Activated T-cell treated with anti-CD3 and anti-CD28 coated beads for 1 hour (primary cell): ENCODE measurements around the gene TRIP6.
A peak's percentile ranks its signal among the peaks of the same experiment; 100 is the strongest.
"Not testable (repeated sequence)": the region's sequence is repeated elsewhere in the genome, so short reads cannot be mapped to it uniquely, and the experiment has no call there.

Experiments
- DNase-seq: peaks from one replicate; pipeline ENCODE4 v3.0.0-alpha.2; 2020; ENCODE audit warnings: low read depth

Gene TRIP6

DNA sequence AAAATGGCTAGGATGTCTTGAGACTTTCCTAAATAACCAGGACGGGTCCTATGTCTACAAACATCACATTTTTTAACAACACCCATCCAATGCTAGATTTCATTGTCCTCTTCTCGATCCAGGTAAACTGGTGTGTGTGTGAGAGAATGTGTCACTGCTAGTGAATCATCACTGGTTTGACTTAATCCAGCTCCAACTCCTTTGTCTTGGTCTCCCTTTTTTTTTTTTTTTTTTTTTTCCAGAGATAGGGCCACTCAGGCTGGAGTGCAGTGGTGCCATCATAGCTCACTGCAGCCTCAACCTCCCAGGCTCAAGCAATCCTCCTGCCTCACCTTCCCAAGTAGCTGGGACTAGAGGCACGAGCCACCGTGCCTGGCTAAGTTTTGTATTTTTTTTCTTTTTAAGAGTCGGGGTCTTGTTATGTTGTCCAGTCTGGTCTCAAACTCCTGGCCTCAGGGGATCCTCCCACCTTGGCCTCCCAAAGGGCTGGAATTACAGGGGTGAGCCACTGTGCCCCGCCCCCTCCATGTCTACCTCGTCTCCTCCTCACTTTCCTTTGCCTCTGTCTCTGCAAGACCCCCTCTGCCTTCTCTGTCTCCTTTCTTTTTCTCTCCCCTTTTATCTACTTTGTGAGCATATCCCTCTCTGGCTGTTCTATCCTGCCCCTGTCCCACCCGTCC lies 24.5 kb downstream of the TRIP6 start:
- no peak for DNase-seq

DNA sequence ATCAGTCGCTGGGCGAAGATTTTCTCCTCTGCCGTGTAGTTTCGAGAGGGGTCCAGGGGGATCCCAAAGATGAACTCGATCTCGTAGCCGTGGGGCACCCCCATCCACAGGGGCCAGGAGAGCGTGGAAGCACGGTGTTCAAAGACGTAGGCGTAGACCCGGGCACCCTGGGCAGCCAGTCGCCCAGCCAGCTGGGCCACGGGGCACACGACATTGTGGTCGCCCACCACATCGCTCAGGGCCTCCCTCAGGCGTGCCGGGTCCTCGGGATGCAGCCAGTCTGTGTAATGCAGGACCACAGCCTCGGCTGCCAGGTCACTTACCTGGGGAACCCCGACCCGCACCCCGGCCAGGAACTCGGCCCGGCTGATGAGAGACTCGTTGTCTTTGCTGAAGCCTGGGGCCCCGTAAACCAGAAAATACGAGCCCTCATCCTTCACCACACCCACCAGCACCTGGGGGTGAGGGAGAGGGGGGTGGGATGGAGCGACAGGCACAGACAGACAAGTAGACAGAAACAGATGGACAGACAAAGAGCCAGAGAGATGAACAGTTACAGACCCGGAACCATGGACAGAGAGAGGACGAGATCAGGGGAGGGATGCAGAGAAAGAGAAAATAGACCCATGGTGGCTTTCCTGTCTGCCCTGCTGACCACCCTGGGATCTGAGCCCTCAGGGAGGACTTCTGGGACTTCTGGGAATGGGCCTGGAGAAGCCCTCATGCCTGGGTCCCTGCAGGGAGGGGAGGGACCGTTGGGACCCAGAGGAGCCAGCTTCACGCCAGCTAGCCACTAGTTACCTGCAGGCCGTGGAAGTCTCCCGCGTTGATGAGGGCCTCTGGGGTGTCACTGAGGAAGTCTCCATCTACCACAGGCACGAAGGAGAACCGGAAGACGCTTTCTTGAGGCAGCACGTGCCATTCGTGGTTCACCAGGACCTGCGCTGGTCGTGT lies 25.5 kb downstream of the TRIP6 start:
- no peak for DNase-seq

GRCh38 chr7:100893318-100893895 lies 26.2 kb downstream of the TRIP6 start:
- DNase-seq: no peak

DNA sequence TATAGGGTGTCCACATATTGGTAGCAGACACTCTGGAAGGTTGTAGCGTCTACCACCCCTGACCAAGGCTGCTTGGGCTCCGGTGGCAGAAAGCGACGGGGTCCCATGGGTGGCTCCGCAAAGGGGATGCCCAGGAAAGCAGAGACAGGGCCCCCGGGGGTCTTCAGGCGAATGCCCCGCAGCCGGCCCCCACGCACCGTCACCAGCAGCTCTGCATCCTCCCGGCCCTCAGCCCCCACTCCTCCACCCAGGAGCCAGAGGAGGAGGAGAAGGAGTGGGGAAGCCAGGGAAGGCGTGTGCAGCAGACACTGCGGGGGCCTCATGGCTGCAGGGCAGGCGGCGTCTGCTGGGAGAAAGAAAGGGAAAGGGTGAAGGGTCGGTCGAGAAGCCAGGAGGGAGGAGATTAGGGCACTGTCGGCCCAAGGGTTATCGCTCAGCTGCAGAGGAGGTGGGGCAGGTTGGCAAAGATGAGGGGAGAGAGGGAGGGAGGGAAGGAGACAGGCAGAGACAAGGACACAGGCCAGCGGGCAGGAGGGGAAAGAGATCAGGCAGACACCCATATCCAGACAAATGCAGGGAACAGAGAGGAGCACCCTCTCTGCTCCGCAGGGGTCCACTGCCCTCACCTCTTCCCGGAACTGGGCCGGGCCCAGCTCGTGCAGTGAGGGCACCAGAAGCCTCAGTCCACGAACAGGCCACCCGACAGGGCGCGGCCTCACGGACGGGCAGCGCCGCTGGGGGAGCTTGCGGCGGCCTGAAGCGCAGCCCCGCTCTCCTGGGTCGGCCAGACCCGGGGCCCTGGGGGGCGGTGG lies 26.9 kb downstream of the TRIP6 start:
- no peak for DNase-seq

DNA sequence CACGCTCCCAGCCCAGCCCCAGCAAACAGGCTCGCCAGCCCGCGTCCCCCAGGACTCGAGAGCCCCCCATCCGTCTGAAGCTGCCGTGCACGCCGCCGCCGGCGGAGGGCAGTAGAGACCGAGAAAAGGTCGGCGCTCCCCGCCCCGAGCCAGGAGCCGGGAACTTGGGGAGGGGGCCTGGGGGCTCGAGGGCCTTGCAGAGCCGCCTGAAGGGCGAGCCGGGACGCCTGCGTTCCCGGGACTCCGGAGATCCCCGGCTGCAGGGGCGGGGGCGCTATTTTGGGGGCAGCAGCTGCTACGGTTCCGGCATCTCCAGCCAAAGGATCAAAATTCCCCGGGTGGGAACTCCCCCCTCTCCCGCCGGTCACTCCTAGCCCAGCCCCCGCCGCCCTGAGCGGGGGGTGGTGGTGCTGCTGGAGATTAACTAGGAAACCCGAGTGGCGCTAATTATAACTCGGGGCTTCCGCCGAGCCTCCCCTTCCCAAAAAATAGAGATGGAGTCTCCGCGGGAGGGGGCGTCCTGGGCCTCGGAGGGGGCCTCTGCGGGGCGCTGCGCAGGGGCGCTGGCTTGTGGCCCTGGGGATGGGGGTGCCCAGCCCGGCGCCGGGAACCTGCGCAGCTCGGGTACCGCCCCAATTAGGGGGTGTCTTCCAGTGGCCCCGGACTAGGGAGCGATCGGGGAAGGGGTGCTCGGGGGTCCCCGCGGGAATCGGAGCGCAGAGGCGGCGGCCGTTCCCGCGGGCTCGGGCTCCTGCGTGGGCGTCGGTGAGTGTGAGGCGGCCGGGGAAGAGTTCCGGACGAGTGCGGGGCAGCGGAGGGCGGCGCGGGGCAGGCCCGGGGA lies 27.9 kb downstream of the TRIP6 start:
- DNase-seq: peak; percentile 58

GRCh38 chr7:100895701-100895955 lies 28.4 kb downstream of the TRIP6 start, which contains the start of gene ACHE:
Gene ACHE, minus strand, starts transcription at chr7:100895888. Its CDS starts 1,656 bp downstream, at chr7:100894232.
- no peak for DNase-seq

DNA sequence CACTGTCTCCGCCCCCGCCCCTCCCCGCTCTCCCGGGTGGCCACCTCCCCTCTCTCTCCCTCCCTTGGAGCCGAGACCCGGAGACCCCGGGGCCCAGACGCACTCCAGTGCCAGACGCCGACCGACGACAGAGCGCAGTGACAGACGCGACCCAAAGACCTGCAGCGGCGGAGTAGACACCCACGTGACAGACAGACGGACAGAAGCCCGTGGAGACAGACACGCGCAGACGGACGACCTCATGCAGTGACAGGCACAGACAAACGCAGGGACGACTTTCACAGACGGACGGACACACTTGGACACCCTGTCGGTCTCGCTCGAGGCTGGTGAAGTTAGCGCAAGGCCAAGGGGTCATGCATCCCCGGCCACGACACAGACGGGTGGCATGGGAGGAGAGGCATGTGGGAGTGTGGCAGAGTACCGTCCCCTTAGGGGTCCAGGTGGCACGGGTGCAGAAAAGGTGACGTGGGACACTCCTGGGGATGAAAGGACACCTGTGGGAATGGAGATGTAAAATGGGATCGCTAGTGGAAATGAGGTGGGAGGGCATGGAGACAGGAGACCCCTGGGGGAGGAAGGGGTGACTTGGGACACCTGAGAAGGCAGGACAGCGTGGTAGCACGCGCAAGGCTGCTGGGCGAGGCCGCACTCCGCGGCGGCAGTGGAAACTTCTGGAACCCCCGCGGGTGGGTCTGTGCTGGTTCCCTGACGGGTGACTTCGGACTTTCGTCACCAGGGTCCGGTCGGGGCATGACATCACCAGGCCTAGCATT lies 29.0 kb downstream of the TRIP6 start:
- no peak for DNase-seq

GRCh38 chr7:100896732-100897608 lies 29.8 kb downstream of the TRIP6 start:
- peak; percentile 71 for DNase-seq

GRCh38 chr7:100897772-100898454 lies 30.7 kb downstream of the TRIP6 start:
- DNase-seq: no peak

DNA sequence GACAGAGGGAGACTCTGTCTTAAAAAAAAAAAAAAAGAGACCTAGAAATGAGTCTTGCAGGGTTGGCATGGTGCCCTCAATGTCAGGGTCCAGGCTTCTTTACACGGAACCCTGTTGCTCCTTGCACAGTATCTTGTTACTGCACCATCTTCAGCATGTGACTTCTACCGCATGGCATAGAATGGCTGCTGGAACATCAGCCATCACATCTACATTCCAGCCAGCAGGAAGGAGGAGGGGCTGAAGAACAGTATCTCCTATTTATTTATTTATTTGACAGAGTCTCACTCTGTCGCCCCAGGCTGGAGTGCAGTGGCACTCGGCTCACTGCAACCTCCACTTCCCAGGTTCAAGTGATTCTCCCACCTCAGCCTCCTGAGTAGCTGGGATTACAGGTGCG lies 32.2 kb downstream of the TRIP6 start:
- DNase-seq: no peak

DNA sequence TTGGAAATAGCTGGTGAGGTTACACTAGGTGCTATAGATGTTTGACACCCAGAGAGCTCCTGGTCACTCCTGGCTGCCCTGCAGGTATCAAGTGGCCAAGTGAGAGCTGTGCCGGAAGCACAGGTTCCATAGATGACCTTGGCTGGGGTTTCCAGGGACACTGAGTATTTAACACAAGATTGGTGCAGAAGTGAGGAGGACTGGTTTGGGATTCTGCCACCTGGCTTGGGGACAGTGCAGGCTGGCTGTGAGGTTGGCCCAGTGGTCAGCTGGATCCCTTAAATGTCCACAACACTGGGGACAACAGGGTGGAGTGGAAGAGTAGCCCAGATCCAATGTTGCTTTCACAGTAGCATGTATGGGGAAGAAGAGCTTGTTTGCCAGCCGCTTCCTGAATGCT lies 33.8 kb downstream of the TRIP6 start:
- DNase-seq: no peak

GRCh38 chr7:100901921-100902332 lies 34.7 kb downstream of the TRIP6 start:
- no peak for DNase-seq

GRCh38 chr7:100902638-100903037 lies 35.5 kb downstream of the TRIP6 start:
- no peak for DNase-seq

DNA sequence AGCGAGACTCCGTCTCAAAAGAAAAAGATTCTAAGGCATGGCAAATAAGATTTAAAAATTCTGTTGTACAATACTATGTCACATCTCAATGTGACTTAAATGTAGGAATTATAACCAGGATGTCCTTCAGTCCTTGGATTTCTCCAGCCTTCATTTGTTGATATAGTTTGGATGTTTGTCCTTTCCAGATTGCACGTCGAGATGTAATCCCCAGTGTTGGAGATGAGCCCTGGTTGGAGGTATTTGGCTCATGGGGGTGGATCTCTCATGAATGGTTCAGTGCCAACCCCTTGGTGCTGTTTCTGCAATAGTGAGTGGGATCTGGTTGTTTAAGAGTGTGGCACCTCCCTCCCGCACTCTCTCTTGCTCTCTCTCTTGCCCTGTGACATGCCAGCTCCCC lies 41.3 kb downstream of the TRIP6 start:
- no peak for DNase-seq

- not testable (repeated sequence) for DNase-seq
Observed at GRCh38 chr7:100910443-100910842, 43.3 kb downstream of the TRIP6 start.

- DNase-seq: no peak
Observed at GRCh38 chr7:100911484-100911883, 44.3 kb downstream of the TRIP6 start.

GRCh38 chr7:100914208-100914878 lies 47.2 kb downstream of the TRIP6 start:
- no peak for DNase-seq

DNA sequence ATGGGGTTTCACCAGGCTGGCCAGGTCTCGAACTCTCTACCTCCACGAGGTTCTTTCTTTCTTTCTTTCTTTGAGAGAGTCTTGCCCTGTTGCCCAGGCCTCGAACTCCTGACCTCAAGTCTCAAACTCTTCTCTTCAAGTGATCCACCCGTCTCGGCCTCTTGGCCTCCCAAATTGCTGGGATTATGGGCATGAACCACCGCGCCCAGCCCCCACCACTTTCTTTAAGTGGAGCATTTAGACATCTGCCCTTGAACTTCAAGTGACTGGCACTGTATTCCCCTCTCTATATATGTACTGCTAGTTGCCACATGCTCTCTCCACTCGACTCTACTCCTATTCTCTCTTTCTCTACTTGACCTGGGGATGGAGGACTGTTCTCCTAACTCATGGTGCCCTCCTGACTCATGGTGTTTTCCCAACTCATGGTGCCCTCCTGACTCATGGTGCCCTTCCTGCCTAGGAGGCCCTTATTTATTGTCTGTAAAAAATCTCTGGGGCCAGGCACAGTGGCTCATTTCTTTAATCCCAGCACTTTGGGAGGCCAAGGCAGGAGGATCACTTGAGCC lies 47.8 kb downstream of the TRIP6 start:
- DNase-seq: no peak
